Skeletal muscle tissue (tissue), 4 donors: Measurements from ENCODE around the gene DMRTC1B. TPM values are rescaled to one million over a fixed set of nuclear protein-coding genes. Genes with fewer than 3 reads are reported as not detected.
"Not testable (repeated sequence)": the region's sequence is repeated elsewhere in the genome, so short reads cannot be mapped to it uniquely, and the experiment has no call there.

Experiments
- H3K27ac ChIP-seq: one replicate; pipeline ENCODE4 v1.7.0; 2013; ENCODE audit warnings: mild to moderate bottlenecking, low read depth, low read length, inconsistent platforms
- H3K27me3 ChIP-seq, 3 donors: one replicate each; pipeline ENCODE4 v1.7.0; 2013; ENCODE audit warnings: low read length in 3 of 3; ENCODE audit not compliant: control insufficient read depth in 3 of 3, insufficient read depth in 3 of 3
- H3K36me3 ChIP-seq, 3 donors: one replicate each; pipeline ENCODE4 v1.7.0; 2013; ENCODE audit warnings: low read length in 3 of 3; ENCODE audit not compliant: control insufficient read depth in 3 of 3, insufficient read depth in 3 of 3
- H3K4me1 ChIP-seq, 3 donors: one replicate each; pipeline ENCODE4 v1.7.0; 2013; ENCODE audit warnings: low read length in 3 of 3, mild to moderate bottlenecking in 3 of 3; ENCODE audit not compliant: control insufficient read depth in 3 of 3, insufficient read depth in 3 of 3
- H3K4me3 ChIP-seq, 3 donors: one replicate each; pipeline ENCODE4 v1.7.0; 2013; ENCODE audit warnings: low read length in 3 of 3
- H3K9ac ChIP-seq, 3 donors: one replicate each; pipeline ENCODE4 v1.7.0; 2013; ENCODE audit warnings: low read length in 3 of 3, mild to moderate bottlenecking in 3 of 3, moderate library complexity in 2 of 3, low read depth in 1 of 3
- H3K9me3 ChIP-seq, 3 donors: one replicate each; pipeline ENCODE4 v1.7.0; 2013; ENCODE audit warnings: low read length in 3 of 3; ENCODE audit not compliant: control insufficient read depth in 3 of 3
- total RNA-seq: library from RNA; depleted of rRNA; stranded (reverse); fragments of >200 nt; gene quantifications from one replicate; pipeline ENCODE4 v1.2.3, GENCODE V29; 2014
- donor health status: Osteomylitis.

The DMRTC1B gene, protein sequence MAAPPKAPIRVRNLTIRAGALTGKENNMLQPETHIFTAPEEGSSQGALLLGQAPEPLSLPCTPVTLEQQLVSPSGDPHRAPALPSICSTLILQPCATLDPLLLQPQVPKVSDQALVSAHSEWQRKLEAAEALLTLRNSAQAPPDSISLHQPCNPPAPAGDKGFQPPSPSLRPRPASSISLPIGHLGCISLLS
- not detected for total RNA-seq

DNA sequence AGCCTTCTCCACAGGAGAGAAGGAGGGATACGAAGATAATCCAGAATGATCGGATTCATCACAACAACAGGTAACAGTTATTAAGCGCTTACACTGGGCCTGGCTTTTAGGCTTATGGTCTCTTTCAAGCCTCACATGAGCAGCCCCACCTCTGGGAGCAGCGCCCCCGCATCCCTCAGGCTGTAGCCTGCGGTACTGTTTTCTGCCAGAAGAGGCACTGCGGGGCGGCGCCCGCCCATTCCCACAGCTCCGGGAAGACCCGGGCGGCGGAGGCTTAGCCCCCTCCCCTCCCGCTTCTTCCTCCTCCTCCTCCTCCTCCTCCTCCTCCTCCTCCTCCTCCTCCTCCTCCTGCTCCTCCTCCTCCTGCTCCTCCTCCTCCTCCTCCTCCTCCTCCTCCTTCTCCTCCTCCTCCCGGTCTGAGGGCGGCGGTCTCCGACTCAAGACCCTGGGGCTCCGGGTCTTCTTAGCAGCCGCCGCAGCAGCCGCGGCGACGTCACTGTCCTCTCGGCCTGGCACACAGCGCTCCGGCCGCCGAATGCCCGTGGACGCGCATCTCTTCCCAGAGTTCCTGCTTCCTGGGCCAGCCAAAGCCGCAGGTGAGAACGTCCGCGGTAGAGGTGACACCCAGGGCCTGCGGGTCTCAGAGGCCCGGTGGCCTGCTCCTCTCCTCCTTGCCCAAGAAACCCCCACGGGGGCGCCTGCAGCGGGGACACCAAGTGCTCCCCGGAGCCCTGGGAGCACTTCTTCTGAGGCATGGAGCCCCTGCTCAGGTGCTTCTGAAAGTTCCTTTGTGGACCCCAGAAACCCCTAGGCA lies at the start of gene DMRTC1B:
DMRTC1B (plus strand) TSS at position 238 of the 814 bp plus-strand sequence. CDS start 68,246 bp downstream, outside the sequence.
- not testable (repeated sequence) for H3K9me3 ChIP-seq, H3K36me3 ChIP-seq, H3K9ac ChIP-seq, H3K27ac ChIP-seq, H3K4me1 ChIP-seq, H3K27me3 ChIP-seq, H3K4me3 ChIP-seq

DNA sequence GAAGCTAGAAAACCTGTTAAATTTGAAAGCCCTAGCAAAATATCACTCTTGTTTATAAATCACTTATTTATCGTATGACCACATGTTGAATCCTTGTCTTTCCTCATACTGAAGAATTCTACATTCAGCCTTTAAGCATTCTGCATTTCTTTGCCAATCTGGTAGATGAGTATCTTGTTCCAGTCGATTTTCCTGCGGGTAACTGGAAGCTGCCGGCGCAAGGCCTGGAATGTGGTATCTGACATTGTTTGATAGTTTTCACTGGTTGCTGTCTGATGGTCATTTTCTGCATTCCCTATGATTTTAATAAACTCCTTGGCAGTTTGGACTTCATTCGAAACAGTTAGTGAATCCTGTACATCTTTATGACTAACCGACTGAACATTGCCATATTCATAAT lies 48.8 kb upstream of the DMRTC1B start:
- no peak overlapping the region for H3K27ac ChIP-seq
- no peak overlapping the region for H3K4me3 ChIP-seq

DNA sequence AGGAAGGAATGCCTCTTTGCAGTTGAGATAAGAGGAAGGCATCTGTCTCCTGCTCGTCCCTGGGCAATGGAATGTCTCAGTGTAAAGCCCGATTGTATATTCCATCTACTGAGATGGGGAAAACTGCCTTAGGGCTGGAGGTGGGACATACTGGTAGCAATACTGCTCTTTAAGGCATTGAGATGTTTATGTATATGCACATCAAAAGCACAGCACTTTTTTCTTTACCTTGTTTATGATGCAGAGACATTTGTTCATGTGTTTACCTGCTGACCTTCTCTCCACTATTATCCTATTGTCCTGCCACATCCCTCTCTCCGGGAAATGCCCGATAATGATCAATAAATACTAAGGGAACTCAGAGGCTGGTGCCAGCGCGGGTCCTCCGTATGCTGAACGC lies 43.1 kb upstream of the DMRTC1B start:
- not testable (repeated sequence) for H3K9me3 ChIP-seq, H3K4me1 ChIP-seq, H3K9ac ChIP-seq, H3K27me3 ChIP-seq, H3K4me3 ChIP-seq, H3K36me3 ChIP-seq, H3K27ac ChIP-seq

More for the DNA sequence above, 48.8 kb upstream of the DMRTC1B start:
- Histone ChIP-seq H3K27me3 (no peaks in the 10 kb centered on the region), H3K9me3 (no peaks in the 10 kb centered on the region), H3K9ac (no peak overlapping the region), H3K4me1 (no peaks in the 10 kb centered on the region), H3K36me3 (no peaks in the 10 kb centered on the region)

DNA sequence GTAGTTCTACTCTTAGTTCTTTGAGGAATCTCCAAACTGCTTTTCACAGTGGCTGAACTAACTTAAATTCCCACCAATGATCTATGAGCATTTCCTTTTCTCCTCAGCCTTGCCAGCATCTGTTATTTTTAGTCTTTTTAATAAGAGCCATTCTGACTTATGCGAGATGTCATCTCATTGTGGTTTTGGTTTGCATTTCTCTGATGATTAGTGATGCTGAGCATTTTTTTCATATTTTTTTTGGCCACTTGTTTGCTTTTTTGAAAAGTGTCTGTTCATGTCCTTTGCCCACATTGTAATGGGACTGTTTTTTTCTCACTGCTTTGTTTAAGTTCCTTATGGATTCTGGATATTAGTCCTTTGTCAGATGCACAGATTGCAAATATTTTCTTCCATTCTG lies 41.1 kb upstream of the DMRTC1B start:
- no peaks in the 10 kb centered on the region for H3K36me3 ChIP-seq
- no peak overlapping the region for H3K4me3 ChIP-seq
- no peaks in the 10 kb centered on the region for H3K4me1 ChIP-seq
- H3K9me3 ChIP-seq: no peaks in the 10 kb centered on the region
- H3K27me3 ChIP-seq: no peaks in the 10 kb centered on the region
- no peak overlapping the region for H3K9ac ChIP-seq
- H3K27ac ChIP-seq: no peak overlapping the region

DNA sequence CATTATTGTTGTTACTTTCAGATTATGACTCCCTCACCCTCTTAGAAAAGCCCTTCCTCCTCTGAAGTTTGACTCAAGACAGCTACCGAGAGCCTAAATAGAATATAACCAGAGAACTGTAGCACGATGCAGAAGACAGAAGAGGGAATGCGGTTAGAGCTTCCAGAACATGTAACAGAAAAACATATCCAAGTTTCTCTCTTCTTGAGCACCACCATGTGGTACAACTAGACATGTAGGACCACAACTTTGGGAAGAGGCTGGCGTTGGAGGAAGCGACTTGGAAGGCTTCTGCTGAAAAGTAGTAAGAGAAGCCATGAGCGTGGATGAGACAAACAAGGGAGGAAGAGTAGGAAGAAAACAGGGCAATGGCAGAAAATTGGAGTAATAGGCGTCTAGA lies 31.1 kb upstream of the DMRTC1B start:
- not testable (repeated sequence) for H3K36me3 ChIP-seq, H3K4me1 ChIP-seq, H3K9me3 ChIP-seq, H3K9ac ChIP-seq, H3K27me3 ChIP-seq, H3K27ac ChIP-seq, H3K4me3 ChIP-seq

DNA sequence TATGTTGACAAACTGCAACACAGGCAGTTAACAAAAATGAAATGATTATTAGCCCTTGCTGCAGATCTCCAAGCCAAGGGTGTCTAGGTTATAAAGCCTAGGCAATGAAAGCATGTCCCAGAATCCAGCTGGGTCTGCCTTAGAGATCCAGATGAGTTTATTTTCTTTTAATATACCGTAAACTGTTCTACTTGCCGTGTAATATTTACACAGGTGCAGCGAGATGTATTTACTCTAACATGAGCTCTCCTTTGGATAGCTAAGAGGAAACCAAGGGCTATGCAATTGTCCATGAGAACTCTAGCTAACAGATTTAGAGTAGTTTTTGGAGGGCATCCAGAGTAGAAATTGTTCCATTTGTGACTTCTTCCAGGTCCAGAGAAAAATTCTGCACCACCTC lies 28.1 kb upstream of the DMRTC1B start:
- H3K27ac ChIP-seq, H3K9ac ChIP-seq, H3K27me3 ChIP-seq, H3K4me1 ChIP-seq, H3K9me3 ChIP-seq, H3K36me3 ChIP-seq, H3K4me3 ChIP-seq: not testable (repeated sequence)

DNA sequence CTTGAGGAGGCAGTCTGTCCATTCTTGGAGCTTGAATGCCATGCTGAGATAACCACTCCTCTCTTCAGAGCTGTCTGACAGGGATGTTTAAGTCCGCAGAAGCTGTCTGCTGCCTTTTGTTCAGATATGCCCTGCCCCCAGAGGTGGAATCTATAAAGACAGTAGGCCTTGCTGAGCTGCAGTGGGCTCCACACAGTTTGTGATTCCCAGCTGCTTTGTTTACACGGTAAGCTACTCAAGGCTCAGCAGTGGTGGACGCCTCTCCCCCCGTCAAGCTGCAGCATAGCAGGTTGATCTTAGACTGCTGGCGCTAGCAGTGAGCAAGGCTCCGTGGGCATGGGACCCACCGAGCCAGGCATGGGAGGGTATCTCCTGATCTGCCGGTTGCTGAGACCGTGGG lies 16.2 kb upstream of the DMRTC1B start:
- not testable (repeated sequence) for H3K4me3 ChIP-seq, H3K36me3 ChIP-seq, H3K27me3 ChIP-seq, H3K4me1 ChIP-seq, H3K9me3 ChIP-seq, H3K27ac ChIP-seq, H3K9ac ChIP-seq

DNA sequence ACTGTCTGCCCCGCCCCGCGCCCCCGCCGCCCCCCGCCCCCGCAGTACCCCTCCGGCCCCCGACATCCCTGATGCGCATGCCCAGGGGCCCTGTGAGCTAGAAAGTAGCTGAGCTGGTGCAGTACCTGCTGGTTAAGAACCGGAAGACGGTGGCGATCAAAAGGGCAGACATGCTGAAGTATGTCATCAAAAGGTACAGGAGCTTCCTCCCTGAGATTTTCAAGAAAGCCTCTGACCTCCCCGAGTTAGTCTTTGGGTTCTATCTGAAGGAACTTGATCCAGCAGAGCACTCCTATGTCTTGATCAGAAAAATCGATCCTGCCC lies 739 bp downstream of the DMRTC1B start:
- not testable (repeated sequence) for H3K27ac ChIP-seq, H3K9me3 ChIP-seq, H3K36me3 ChIP-seq, H3K4me3 ChIP-seq, H3K9ac ChIP-seq, H3K27me3 ChIP-seq, H3K4me1 ChIP-seq

DNA sequence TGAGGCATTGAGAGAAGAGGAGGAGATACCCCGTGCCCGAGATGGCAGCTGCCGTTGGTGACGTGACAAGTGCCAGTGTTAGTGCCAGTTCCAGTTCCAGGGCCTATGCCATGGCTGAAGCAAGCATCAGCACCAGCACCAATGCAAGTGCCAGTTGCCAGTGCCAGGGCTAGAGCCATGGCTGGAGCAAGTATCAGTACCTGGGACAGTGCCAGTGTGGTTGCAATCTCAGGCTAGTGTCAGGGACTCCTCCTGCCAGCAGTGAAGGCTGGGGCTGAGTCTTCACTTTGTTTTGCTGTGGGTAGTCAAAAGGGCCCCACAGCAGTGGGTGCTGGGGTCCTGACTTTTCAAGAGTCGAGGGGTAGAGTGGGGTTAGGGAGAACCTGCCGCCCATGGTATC lies 1.5 kb downstream of the DMRTC1B start:
- not testable (repeated sequence) for H3K27me3 ChIP-seq, H3K4me3 ChIP-seq, H3K9ac ChIP-seq, H3K36me3 ChIP-seq, H3K9me3 ChIP-seq, H3K4me1 ChIP-seq, H3K27ac ChIP-seq

DNA sequence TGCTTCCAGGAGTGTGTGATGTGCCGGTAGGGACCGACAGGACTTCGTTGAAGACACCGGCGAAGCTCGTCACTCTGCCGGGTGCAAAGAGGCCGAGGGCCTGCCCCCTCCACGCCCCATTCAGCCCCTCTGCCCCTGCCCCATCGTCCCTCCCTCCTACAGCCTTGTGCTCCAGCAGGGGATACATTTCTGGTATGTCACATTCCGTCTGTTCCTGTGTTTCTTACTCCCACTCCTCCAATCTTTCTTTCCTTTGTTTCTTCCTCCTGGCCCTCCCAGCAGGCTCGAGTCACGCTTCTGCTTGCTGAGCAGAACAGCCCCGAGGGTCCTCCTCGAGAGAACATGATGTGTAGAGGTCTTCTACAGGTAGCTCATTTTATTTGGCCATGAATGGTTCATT lies 5.9 kb downstream of the DMRTC1B start, which contains the start of gene FAM236B:
FAM236B (minus strand) TSS at position 101 of the 400 bp plus-strand sequence; CDS start at position 1, 100 bp downstream.
- not testable (repeated sequence) for H3K4me3 ChIP-seq, H3K9me3 ChIP-seq, H3K27me3 ChIP-seq, H3K4me1 ChIP-seq, H3K36me3 ChIP-seq, H3K9ac ChIP-seq, H3K27ac ChIP-seq
